Testis (tissue), 2 donors: Measurements from ENCODE around the gene ZNF888.

Source experiments
- POLR2A ChIP-seq: fragments of 450-650 bp; IDR thresholded peaks from one replicate; pipeline ENCODE4 v1.6.1; 2017; ENCODE audit warnings: antibody characterized with exemption, mild to moderate bottlenecking, moderate library complexity
- TF ChIP-seq, protein P1 (sequence below), 3 experiments: fragments of 450-650 bp in 2 of 3; fragments of 200-600 bp in 1 of 3; sonication (generic) in 1 of 3; IDR thresholded peaks; one replicate each; pipeline ENCODE4 v1.5.1; 2016 to 2019; ENCODE audit warnings: antibody characterized with exemption in 3 of 3, mild to moderate bottlenecking in 2 of 3, moderate library complexity in 1 of 3

- TF ChIP-seq, protein P1, sequence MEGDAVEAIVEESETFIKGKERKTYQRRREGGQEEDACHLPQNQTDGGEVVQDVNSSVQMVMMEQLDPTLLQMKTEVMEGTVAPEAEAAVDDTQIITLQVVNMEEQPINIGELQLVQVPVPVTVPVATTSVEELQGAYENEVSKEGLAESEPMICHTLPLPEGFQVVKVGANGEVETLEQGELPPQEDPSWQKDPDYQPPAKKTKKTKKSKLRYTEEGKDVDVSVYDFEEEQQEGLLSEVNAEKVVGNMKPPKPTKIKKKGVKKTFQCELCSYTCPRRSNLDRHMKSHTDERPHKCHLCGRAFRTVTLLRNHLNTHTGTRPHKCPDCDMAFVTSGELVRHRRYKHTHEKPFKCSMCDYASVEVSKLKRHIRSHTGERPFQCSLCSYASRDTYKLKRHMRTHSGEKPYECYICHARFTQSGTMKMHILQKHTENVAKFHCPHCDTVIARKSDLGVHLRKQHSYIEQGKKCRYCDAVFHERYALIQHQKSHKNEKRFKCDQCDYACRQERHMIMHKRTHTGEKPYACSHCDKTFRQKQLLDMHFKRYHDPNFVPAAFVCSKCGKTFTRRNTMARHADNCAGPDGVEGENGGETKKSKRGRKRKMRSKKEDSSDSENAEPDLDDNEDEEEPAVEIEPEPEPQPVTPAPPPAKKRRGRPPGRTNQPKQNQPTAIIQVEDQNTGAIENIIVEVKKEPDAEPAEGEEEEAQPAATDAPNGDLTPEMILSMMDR (IDR thresholded peaks at IDR 0.05), result no peak
- TF ChIP-seq POLR2A, result no peak
These were observed 15.5 kb upstream of the ZNF888 start for GRCh38 chr19:52938761-52939160.
